Testis (tissue), 3 donors: ENCODE data around the gene KERA. TPM values are rescaled to one million over a fixed set of nuclear protein-coding genes. Genes with fewer than 3 reads are reported as not detected.

Experiments used
- DNase-seq: peaks from one replicate; pipeline ENCODE4 v3.0.0-alpha.2; 2019
- H3K27ac ChIP-seq, 2 donors: fragments of 200-600 bp; sonication (generic); one replicate each; pipeline ENCODE4 v1.5.1; 2019
- H3K27me3 ChIP-seq: fragments of 200-600 bp; sonication (generic); one replicate; pipeline ENCODE4 v1.5.1; 2019
- H3K36me3 ChIP-seq: fragments of 200-600 bp; sonication (generic); one replicate; pipeline ENCODE4 v1.5.1; 2017; ENCODE audit warnings: low read depth; ENCODE audit errors: missing control alignments
- H3K4me1 ChIP-seq: fragments of 200-600 bp; sonication (generic); one replicate; pipeline ENCODE4 v1.5.1; 2019
- H3K4me3 ChIP-seq, 2 donors: fragments of 200-600 bp; sonication (generic); one replicate each; pipeline ENCODE4 v1.5.1; 2017 to 2019
- H3K9me3 ChIP-seq: fragments of 200-600 bp; sonication (generic); one replicate; pipeline ENCODE4 v1.5.1; 2017
- POLR2A ChIP-seq: fragments of 450-650 bp; IDR thresholded peaks from one replicate; pipeline ENCODE4 v1.6.1; 2017; ENCODE audit warnings: antibody characterized with exemption, mild to moderate bottlenecking, moderate library complexity
- WGBS, 2 donors: methylation state at CpG; one replicate each; pipeline ENCODE4 v1.1.5; 2018; 5-methylcytosine and 5-hydroxymethylcytosine counted together
- intact Hi-C: fragments of 100-400 bp; cut with DNase I; formaldehyde crosslinking; loops from one replicate; pipeline ENCODE4 v1.15.1; 2023; ENCODE audit warnings: low total_unique reads
- polyA plus RNA-seq: library from polyadenylated mRNA; stranded (reverse); fragments of 350-450 nt; fragmentation: Illumina TruSeq; extraction: RNeasy Lipid Tissue Mini Kit (QIAGEN cat#74804); gene quantifications from one replicate; pipeline ENCODE4 v1.2.3, GENCODE V29; 2014; ENCODE audit warnings: low read depth, low replicate concordance; ENCODE audit not compliant: insufficient read depth
- total RNA-seq, 2 donors: library from RNA; depleted of rRNA; stranded (reverse); fragments of >200 nt; gene quantifications; one replicate each; pipeline ENCODE4 v1.2.3, GENCODE V29; 2016
- TF ChIP-seq, protein P1 (sequence below), 3 experiments: fragments of 450-650 bp in 2 of 3; fragments of 200-600 bp in 1 of 3; sonication (generic) in 1 of 3; IDR thresholded peaks; one replicate each; pipeline ENCODE4 v1.5.1; 2016 to 2019; ENCODE audit warnings: antibody characterized with exemption in 3 of 3, mild to moderate bottlenecking in 2 of 3, moderate library complexity in 1 of 3

Gene KERA
- total and polyA plus RNA-seq, 3 donors from 2014 or later, result 0.24 TPM; not detected in 2

- H3K9me3 ChIP-seq, result no peaks in the 10 kb centered on the region
- 90 to 95% methylated on average over 4 of the region's 4 CpGs for WGBS, 2 donors
- H3K27ac ChIP-seq, result no peak overlapping the region
- H3K27me3 ChIP-seq, result no peaks in the 10 kb centered on the region
- intact Hi-C loops, result no loop called here
- no peaks in the 10 kb centered on the region for H3K4me1 ChIP-seq
- no peaks in the 10 kb centered on the region for H3K36me3 ChIP-seq
- no peak for DNase-seq
- H3K4me3 ChIP-seq, result no peak overlapping the region
- TF ChIP-seq POLR2A, result no peak
- TF ChIP-seq, protein P1, sequence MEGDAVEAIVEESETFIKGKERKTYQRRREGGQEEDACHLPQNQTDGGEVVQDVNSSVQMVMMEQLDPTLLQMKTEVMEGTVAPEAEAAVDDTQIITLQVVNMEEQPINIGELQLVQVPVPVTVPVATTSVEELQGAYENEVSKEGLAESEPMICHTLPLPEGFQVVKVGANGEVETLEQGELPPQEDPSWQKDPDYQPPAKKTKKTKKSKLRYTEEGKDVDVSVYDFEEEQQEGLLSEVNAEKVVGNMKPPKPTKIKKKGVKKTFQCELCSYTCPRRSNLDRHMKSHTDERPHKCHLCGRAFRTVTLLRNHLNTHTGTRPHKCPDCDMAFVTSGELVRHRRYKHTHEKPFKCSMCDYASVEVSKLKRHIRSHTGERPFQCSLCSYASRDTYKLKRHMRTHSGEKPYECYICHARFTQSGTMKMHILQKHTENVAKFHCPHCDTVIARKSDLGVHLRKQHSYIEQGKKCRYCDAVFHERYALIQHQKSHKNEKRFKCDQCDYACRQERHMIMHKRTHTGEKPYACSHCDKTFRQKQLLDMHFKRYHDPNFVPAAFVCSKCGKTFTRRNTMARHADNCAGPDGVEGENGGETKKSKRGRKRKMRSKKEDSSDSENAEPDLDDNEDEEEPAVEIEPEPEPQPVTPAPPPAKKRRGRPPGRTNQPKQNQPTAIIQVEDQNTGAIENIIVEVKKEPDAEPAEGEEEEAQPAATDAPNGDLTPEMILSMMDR (IDR thresholded peaks at IDR 0.05), result no peak
Observed at GRCh38 chr12:91019455-91019854, 38.4 kb downstream of the KERA start.

DNA sequence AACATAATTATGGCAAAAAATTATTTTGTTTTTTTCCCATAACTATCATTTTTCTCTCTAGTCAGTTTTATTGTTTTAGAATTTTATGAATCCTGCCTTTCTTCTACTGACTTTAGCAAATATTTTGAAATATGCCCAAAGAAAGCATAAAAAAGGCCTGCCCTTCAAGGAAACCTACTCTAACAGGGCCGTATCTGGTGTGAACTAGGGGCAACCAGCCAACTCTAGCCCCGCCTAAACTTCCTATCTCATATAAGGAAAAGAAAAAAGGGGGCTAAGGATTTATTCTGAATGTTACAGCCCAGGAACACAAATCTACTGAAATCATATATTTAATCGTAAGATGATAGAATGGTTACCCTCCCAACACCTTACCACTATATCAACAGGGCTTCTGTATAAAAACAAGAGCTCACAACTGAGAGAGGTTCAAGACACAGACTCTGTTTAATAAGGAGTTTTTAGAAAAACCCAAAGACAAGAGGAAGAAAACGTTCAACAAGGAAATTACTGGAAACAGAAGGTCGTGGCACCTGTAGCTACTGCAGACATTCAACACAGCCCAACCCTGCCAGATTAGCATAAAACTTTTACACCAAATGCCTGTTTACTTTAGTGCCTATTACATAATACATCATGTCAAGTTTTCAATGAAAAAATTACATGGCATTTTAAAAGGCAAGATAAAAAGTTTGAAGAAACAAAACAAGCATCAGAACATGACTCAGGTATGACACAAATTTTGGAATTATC is 40.1 kb downstream of the KERA start:
- intact Hi-C loops, result no loop called here
- 45 to 52% methylated on average over 5 of the region's 5 CpGs for WGBS, 2 donors
- H3K4me3 ChIP-seq, result no peak overlapping the region
- no peaks in the 10 kb centered on the region for H3K36me3 ChIP-seq
- no peak for TF ChIP-seq POLR2A
- TF ChIP-seq, protein P1 (IDR thresholded peaks at IDR 0.05), result no peak
- peak overlapping the region; percentile 69 to 85 for H3K27ac ChIP-seq
- peak; percentile 26 for DNase-seq
- H3K9me3 ChIP-seq, result no peaks in the 10 kb centered on the region
- no peaks in the 10 kb centered on the region for H3K4me1 ChIP-seq
- H3K27me3 ChIP-seq, result no peaks in the 10 kb centered on the region

GRCh38 chr12:91017043-91017442 is 40.8 kb downstream of the KERA start:
- H3K9me3 ChIP-seq, result no peaks in the 10 kb centered on the region
- intact Hi-C loops, result no loop called here
- no peaks in the 10 kb centered on the region for H3K36me3 ChIP-seq
- WGBS, 2 donors, result 43 to 74% methylated on average over 1 of the region's 1 CpG
- no peaks in the 10 kb centered on the region for H3K27me3 ChIP-seq
- H3K27ac ChIP-seq, result peak overlapping the region; percentile 69 to 85
- TF ChIP-seq, protein P1 (IDR thresholded peaks at IDR 0.05), result no peak
- no peak for TF ChIP-seq POLR2A
- no peak for DNase-seq
- no peaks in the 10 kb centered on the region for H3K4me1 ChIP-seq
- no peak overlapping the region for H3K4me3 ChIP-seq

DNA sequence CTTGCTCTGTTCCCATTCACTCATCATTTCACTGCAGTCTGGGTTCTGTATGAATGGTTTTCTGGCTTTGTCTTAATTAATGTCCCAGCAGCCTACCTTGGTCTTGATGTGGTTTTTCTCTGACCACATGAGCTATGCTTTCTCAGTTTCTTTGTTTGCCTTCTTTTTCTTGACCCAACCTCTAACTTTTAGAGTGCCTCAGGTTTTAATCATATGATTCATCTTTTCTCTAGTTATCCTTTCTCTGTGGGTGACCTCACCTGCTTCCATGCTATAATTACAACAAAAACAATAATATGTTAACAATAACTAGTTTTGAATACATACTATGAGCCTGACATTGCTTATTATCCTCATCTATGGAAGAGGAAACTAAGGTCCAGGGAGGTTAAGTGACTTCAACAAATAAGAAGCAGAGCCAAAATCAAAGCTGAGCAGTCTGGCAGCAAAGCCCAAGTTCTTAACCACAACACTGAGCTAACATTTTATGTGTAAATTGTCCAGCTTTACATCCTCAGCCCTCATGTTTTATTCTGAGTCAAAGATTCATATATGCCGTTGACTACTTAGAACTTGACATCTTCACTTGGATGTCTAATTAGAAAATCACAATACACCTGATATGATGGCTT is 48.4 kb downstream of the KERA start:
- no peaks in the 10 kb centered on the region for H3K27me3 ChIP-seq
- H3K9me3 ChIP-seq, result no peaks in the 10 kb centered on the region
- H3K4me1 ChIP-seq, result no peaks in the 10 kb centered on the region
- H3K4me3 ChIP-seq, result no peak overlapping the region
- 90 to 98% methylated on average over 1 of the region's 1 CpG for WGBS, 2 donors
- no peak overlapping the region for H3K27ac ChIP-seq
- TF ChIP-seq, protein P1 (IDR thresholded peaks at IDR 0.05), result no peak
- no peak for TF ChIP-seq POLR2A
- no peak for DNase-seq
- intact Hi-C loops, result no loop called here
- no peaks in the 10 kb centered on the region for H3K36me3 ChIP-seq
